ENCODE data around the gene NR4A1.

NR4A1 gene

DNA sequence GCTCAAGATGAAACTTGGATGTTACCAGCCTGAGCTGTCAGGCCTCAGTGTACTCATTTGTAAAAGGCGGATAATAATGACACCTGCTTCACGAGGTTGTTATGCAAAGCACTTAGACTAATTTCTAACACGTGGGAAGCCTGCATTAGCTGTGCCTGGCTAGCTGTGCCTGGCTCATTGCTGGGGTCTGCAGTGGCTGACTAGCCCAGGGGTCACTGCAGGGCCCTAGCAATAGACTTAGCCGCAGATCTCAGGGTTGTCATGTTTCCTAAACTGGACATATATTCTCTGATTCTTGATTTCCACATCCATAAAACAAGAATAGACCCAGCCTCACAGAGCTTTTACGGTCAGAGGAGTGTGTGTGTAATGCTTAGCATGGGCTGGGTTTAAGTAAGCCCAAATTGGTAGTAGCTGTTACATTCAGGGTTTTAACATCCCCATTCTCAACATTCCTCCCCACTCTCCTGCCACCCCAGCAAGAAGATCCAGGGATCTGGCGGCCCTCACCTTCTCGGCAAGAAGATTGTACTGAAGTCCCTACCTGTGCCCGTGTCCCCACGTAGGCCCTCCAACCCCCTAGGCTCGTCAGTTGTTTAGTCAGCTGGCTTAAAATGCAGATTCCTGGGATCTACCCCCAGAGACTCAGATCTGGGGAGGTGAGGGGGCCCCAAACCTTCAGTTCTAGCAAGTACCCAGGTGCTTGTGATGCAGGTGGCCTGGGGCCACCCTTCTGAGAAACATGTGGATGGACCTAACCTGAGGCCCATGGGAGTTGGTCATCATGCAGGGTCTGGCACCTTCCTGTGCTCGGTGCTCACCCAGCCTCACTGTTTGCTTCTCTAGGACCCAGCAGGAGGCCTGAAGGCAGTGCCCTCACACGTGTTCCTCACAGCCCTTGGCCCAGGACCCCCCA lies 8.6 kb downstream of the NR4A1 start:
- no peak for DNase-seq

DNA sequence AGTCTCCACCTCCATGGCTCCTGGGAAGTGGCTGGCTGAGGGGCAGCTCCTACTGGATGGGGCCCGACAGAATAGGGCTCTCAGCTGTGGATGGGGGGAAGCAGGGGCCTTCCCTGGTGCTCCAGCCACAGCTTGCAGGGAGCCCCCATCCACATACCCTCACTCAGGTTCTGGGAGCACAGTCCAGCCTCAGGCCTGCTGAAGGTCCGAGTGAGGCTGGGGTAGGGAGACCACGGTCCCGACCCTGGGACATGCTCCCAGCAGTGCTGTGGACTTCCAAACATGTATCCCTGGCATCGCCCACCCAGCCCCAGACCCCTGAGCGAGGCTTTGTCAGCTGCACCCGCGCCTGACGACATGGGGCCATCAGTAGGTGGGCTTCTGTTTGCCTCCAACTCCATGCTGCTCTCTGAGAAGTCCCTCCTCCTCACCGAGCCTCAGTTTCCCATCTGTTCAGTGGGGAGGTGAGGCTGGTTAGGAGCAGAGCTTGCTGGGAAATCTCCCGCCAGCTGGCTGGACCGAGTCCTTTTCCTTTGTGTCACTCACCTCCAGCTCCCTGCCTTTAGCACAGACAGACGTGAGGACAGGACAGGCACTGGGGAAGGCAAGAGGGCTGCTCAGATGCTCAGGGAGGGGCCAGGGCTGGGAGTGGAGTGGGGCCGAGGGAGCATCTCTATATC lies 9.4 kb downstream of the NR4A1 start:
- no peak for DNase-seq

DNA sequence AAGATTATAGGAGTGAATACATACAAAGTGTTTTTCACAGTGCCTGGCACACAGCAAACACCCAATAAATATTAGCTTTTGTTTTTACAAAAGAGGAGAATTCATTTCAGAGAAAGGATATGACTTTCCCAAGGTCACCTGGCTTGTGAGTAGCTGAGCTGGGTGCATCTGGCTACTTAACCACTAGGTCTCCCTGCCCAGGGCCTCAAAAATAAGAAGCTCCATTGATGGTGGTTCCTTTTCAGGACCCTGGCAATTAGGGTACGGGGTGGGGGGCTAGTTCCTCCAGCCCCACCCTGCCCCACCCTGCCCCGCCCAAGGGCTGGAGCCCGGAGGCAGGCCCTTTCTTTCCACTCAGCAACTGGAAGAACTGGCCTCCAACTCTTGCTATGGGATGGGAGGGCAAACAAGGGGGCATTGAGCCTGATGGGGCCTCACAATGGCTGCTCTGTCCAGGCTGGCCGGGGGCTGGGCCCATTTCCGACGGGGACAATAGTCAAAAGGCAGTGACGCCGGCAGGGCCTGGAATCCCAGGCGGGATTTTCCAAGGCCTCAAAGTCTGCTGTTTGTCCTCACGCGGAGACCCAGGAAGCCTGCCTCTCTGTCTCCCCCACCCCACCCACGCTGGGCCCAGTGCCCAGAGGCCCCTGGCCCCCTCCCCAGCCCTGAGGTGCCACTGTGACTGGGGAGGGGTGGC lies 10.4 kb downstream of the NR4A1 start:
- no peak for DNase-seq

DNA sequence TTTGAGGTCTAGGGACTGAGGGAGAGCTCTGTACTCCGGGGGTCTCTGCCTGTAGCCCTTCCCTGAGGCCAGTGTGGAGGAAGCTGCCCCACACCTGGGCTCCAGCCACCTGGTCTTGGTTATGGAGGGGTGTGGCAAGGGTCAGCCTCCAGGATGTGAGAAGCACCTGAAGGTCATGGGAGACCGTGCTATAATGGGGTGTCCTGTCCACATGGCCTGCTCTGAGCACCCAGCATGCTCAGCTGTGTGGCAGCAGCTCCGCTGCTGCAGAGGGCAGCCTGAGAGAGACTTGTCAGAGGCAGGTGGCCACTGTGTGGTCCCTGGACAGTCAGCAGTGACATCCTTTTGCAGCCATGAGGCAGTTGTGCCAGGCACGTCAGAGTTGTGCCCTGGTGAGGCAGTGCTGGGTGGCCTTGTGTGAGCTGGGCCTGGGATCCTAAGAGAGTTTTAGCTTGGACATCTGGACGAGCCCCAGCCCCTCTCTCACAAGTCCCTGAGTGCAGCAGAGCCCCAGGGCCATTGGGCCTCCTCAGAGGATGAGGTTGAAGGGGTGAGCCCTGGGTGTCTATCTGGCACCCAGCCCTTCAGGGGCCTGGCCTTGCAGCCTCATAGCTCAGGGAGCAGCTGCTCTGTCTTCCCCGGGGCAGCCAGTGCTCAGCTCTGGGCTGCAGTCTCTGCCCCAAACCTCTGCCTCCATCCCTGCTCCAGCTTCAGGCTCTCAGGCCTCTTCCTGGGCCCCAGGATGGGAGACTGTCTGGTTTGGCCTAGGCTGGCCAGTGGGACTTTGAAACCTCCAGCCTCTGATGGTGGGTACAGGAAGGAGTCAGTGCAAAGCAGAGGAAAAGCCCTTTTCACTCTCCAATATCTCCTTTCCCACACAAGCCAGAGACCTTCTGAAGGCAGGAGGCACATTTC lies 11.2 kb downstream of the NR4A1 start:
- no peak for DNase-seq

DNA sequence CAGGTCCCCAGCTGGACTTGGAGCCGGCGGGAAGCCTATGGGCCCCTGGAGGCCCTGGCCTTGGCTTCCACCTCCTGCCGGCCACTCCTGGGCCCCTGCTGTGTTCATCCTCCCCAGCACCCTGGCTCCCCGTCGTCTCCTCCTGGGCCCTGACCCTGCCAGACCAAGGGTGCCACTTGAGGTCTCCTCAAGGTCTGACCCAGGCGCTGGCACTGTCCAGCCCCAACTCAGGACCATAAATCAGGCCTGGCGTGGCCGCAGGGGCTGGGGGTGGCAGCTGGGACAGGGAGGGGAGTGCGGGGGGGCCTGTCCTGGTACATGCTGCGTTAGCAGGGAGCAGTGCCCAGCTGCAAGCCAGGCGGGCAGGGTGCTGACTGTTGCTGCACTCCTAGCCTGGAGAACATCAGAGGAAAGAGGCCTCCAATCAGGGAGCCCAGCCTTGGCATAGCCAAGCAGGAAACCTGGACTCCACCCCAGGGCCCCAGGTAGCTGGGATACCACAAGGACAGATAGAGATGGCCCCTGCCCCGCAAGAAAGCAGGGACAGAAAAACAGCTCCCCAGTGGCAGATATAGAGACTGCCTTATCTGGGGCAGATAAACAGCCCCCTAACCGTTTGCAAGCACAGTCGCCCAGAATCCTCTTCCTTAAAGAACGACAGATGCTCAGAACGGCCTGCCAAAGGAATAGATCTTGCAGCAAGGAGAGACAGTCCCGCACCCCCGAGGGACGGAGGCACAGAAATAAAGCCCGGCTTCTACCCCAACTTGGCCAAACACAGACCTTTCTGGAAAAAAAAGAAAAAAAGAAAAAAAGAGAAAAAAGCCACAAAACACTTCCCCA lies 12.1 kb downstream of the NR4A1 start:
- no peak for DNase-seq

DNA sequence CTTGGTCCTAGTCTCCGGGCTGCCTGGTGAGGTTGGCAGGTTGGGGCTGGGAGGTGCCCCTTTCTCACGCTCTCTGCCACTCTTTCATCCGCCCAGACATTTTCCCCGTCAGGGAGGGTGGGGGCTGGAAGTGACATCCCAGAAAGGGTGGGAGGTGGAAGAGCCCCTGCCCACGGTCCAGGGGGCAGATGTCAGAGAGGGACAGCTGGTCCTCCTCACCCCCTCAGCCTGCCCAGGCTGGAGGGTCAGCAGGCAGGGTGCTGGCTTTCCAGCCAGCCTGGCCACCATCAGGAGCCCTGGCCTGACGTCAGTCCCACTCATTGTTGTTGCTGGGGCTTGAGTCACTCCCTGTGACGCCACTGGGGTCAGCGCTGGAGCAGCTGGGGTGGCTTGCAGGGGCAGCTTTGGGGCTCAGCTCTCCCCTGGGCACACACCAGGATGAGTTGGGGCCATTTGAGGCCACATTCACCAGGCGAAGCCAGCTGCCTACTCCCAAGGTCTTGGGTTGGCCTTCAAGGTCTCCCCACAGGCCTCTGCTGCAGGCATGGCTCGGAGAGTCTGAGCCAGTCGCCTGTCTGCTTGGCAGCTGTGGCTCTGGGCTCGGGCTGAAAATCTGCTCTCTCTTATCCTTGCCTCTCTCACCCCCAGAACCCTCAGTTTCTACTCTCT lies 12.9 kb downstream of the NR4A1 start:
- no peak for DNase-seq

DNA sequence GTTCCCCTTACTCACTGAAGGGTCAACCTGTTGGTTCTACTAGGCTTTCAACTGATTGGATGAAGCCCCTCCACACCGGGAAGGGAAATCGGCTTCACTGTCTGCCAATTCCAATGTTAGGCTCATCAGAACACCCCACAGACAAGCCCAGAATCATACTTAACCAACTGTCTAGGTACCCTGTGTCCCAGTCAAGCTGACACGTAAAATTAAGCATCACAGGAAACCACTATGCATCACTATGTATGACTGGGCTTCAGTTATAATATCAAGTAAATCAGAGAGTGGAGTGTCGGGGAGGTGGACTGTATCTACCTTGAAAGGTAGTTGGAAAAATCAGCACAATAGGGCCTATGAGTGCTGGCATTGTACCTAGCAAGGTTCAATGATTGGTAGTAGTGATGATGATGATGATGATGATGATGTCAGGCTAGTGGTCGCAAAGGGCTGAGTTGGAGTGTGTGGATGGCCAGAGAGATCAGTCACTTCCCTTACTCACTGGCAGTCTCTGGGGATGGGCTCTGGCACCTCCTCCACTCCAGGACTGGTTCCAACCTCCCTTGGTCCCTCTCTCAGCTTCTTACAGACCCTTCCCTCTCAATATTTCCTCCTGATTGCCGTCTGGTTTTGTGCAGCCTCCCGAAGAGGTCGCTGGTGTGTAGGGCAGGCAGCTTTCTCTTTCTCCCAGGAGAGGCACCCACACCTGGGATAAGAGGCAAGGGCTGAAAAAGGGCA lies 15.3 kb downstream of the NR4A1 start:
- no peak for DNase-seq

DNA sequence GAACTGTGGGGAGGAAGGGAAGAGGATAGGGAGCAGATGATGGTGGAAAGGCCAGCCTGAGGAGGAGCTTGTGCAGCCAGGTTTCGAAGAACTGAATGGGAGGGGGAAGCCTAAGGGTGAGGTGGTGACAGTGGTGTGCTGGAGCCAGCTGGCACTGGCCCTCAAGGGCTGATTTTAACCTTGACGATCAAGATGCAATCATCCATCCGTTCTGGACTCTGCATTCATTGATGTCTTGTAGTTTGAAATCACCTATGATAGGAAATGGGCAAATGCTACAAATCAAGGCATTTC lies 15.8 kb downstream of the NR4A1 start:
- no peak for DNase-seq

DNA sequence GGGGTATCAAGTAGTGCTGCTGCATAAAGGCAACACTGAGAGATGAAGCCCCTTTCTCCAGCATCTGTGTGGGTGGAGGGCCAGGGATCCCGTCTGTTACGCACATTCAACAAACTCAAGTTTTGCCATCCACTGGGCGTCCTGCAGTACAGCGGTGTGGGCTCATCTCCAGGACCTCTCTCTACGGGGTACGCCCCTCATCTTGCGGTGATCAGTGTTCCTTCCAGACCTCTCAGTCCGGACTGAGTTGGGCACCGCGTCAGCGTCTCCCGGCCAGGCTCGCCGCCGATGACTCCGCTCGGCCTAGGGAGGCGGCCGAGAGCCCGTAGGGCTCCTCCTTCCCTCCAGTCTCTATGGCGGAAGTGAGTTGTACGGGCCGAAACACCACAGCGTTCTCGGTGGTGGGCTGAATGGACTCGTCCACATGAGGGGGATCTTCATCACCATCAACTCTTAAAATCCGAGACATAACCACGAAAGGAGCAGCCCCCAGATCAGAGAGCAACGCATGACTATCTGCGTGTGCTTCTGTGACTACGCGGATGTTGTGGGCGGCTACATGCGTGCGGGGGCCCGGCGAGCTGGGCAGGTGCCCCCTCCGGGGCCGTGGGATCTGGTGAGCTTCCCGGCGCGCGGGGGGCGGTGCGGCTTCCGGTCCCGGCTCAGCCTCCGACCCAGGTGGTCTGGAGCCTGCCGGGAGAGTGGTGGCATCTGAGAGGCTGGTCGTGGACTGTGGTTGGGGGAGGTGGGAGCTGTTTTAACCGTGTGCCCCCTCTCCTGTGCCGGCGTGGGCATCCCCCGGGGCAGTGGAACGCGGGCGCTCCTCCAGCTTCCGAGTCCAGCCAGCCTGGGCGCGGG lies 18.3 kb downstream of the NR4A1 start, which contains the start of gene ATG101:
Gene ATG101, plus strand, starts transcription at position 652 of the 858 bp plus-strand sequence. CDS start 3,673 bp downstream, outside the sequence.
- DNase-seq, result peak; percentile 73 to 91

DNA sequence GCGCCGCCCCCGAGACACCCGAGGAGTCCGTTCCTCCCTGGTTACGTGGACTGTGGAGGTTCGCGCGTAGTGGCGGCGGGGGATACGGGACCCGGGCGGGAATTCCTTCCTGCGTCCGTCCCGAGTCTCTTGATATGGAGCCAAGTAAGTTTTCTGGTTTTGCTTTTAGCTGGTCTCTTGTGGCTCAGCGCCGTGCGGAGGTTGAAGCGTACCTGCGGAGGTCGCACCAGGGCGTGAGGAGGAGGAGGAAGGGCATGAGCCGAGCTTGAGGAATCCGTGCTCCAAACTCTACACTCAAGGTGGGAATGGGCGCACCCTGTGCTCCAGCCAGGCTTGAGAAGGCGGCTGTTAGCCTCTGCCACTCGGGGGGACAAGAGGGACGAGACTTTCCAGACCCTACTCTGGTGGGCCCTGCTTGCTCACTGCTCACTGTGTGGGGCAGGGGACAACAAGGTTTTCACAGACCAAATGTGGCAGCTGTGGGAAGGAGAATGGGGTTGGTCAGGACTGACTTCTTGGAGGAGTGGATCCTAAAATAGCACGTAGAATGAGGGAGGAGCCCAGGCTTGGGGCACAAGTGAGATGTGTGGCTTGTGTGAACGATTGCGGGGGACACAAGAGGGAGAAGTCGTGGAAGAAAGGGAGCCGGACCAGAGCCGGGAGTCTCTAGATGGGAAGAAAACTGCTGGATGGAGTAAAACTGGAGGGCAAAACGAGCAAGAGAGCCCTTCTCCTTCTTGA lies 19.1 kb downstream of the NR4A1 start:
- no peak for DNase-seq

DNA sequence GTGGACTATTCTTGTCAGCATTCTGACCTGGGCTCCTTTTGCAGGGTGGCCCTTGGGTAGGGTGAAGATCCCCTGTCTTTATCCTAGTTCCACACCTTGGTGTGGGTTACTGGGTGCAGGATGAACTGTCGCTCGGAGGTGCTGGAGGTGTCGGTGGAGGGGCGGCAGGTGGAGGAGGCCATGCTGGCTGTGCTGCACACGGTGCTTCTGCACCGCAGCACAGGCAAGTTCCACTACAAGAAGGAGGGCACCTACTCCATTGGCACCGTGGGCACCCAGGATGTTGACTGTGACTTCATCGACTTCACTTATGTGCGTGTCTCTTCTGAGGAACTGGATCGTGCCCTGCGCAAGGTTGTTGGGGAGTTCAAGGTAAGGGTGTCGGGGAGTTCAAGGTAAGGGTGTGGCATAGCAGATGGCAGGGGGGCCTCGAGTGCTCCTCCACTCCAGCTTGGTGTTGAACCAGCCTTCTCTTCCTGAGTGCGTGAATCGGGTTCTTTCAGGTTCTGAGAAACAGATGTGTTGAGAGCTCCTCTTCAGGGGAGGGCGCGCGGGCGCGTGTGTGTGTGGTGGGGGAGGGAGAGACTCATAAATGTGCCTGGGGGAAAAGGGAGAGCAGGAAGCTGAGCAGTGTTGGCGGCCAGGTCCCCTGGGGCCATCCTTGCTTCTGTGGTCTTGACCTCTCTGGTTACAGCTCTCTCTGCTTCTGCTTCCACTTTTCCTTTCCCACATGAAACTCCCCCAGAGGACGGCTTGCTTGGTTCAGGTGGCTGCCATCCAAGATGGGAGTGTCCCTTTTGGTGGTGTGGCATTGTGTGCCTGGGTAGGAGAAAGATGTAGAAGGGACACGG lies 22.5 kb downstream of the NR4A1 start:
- no peak for DNase-seq

DNA sequence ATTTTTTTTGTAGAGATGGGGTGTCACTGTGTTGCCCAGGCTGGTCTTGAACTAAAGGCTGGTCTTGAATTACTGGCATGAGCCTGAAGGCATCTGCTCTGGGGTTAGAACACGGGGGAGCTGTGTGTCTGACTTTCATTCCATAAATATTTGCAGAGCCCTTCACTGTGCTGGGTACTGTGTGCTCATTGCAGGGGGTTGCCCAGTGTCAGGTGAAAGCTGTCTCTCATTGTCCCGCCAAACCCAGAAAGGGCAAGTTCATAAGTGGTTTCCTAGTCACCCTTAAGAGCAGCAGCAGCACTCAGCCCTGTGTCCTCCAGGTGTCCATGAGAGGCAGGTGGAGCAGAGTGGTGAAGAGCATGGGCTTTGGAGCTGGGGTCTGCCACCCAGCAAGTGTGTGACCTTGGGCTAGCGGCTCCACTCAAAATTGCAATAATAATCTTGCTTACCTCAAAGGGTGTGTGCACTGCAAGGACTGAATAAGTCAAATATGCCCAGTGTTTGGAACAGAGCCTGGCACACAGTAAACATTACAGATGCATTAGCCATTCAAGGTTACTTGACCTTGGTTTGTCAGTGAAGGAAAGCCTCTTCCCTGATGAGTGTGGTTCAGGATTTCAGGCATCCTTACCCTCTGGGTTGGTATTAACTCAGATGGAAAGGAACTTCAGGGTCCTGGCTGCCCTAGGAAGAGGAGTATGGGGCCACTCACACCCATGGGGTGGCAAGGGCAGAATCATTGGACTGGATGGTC lies 23.9 kb downstream of the NR4A1 start:
- DNase-seq, result no peak

DNA sequence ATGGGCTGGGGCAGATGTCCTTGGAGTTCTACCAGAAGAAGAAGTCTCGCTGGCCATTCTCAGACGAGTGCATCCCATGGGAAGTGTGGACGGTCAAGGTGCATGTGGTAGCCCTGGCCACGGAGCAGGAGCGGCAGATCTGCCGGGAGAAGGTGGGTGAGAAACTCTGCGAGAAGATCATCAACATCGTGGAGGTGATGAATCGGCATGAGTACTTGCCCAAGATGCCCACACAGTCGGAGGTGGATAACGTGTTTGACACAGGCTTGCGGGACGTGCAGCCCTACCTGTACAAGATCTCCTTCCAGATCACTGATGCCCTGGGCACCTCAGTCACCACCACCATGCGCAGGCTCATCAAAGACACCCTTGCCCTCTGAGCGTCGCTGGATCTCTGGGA lies 25.6 kb downstream of the NR4A1 start:
- no peak for DNase-seq

DNA sequence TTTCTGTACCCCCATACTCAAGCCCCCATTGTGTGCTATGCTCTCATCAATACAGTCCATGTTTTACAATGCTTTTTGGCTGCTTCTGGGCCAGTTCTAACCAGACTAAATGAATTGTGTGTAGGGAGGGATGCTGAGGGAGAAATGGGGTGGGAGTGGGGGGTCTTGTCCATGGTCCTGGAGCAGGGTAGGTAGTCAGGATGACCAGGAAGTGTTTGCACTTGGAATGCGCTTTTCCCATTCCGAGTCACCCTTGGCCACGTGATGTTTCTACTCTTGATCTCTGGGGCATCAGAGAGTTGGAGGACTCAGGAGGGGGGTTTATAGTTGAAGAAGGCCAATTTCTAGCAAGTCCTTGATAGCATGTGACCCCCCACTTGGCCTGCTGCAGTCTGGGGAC lies 27.0 kb downstream of the NR4A1 start:
- DNase-seq, result no peak

DNA sequence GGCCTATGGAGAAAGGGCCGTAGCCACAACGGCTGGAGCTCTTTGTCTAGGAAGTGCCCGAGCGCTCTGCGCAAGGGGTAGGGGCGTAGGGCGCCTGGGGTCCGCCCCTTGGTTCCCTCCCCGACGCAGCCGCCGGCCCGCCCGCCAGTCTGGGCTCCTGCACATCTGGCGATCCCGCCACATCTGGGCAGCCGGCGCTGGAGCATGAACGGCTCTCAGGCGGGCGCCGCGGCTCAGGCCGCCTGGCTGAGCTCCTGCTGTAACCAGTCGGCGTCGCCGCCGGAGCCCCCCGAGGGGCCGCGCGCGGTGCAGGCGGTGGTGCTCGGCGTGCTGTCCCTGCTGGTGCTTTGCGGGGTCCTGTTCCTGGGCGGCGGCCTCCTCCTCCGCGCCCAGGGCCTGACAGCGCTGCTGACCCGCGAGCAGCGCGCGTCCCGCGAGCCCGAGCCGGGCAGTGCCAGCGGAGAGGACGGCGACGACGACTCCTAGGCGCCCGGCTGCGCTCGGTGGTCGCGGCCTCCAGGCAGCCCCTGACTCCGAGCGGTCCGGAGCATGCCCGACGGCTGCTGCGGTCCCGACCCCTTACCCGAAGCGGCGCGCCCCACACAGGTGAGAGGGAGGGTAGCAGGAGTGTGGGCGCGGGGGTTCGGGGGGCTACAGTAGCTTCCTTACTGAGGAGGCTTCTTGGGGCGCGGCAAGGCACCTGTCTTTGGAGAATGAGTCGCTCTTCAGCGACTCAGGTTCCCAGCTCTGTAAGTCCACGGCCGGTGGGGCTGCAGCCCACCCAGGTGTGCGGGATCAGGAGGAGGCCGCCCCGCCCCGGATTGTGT lies 28.5 kb downstream of the NR4A1 start, which contains the start of gene SMIM41:
Gene SMIM41, plus strand, starts transcription at position 129 of the 827 bp plus-strand sequence. Its CDS starts 76 bp downstream, at position 205.
- DNase-seq, result no peak

Measured in NCI-H1930 (cell line).